GM12864 (cell line): ENCODE measurements around the gene TAF3.

Experiments
- DNase-seq: peaks from one replicate; pipeline ENCODE4 v3.0.0-alpha.2; 2011; ENCODE audit warnings: low read depth
- H3K4me3 ChIP-seq: 2 replicates; pipeline ENCODE4 v1.5.1; 2011; ENCODE audit warnings: mild to moderate bottlenecking, low read depth, low read length, control low read depth
- CTCF ChIP-seq: IDR thresholded peaks from 2 replicates; pipeline ENCODE4 v1.5.1; 2011; ENCODE audit warnings: low read depth, mild to moderate bottlenecking, moderate library complexity, low read length, control low read depth, inconsistent platforms; ENCODE audit errors: missing control alignments

TAF3 gene

GRCh38 chr10:8037941-8038894 is 219.9 kb downstream of the TAF3 start:
- H3K4me3 ChIP-seq = no peak overlapping the region
- no peak for TF ChIP-seq CTCF
- DNase-seq = no peak

GRCh38 chr10:8039321-8039881 is 221.1 kb downstream of the TAF3 start:
- H3K4me3 ChIP-seq = no peak overlapping the region
- DNase-seq = no peak
- TF ChIP-seq CTCF = no peak

GRCh38 chr10:8040651-8041050 is 222.3 kb downstream of the TAF3 start:
- no peak for DNase-seq
- no peak overlapping the region for H3K4me3 ChIP-seq
- no peak for TF ChIP-seq CTCF

GRCh38 chr10:8041284-8041991 is 223.1 kb downstream of the TAF3 start:
- DNase-seq = no peak
- no peak overlapping the region for H3K4me3 ChIP-seq
- TF ChIP-seq CTCF = no peak

GRCh38 chr10:8041992-8042720 is 223.9 kb downstream of the TAF3 start:
- no peak for TF ChIP-seq CTCF
- DNase-seq = no peak
- no peak overlapping the region for H3K4me3 ChIP-seq

GRCh38 chr10:8042721-8043568 is 224.6 kb downstream of the TAF3 start:
- no peak overlapping the region for H3K4me3 ChIP-seq
- DNase-seq = no peak
- no peak for TF ChIP-seq CTCF
